GM10847 (cell line): ENCODE results near the gene NEK2.
A peak's percentile ranks its signal among the peaks of the same experiment; 100 is the strongest.

Experiments used
- POLR2A ChIP-seq: IDR thresholded peaks from 2 replicates; pipeline ENCODE4 v1.6.1; 2011; ENCODE audit not compliant: insufficient read length; ENCODE audit errors: extremely low read depth

Gene NEK2

DNA sequence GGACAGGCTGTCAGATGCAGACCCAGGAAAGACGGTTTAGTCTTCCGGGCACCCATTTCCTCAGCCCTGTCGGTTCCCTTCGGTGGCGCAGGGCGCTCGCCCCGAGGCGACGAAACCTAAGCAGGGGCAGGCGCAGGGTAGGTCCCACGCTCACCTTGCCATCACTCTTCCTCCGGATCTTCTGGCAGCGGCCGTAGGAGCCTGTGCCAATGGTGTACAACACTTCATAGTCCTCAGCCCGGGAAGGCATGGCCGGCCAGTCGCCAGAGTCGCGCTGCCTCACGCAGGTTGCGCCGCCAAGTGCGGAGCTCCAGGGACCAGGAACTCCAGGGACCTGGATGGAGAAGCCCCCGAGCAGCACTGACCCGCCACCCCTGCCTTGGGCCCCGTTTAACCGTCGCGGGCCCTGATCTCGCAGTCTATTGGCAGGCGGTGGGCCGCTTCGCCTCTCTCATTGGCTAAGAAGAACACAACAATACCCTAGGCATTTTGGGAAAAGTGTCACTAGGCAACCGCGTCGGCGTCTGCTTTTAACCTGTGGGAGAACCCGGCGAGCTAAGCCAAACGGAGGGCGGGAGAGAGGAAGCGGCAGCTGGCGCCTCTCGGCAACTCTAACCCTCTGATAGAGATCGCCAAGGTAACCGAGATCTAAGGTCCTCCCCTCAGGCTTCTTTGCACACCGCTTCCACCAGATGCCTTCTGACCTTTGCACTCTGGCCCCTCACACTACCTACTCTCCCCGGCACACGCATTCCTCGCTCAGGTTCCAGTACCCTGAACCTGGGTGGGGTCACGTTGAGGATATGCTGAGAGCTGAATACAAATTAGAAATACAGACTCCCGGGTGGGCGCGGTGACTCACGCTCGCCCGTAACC lies at the start of gene NEK2:
NEK2 (minus strand) TSS at position 392 of the 876 bp plus-strand sequence; CDS start at position 250, 142 bp downstream.
- TF ChIP-seq POLR2A, result peak; percentile 64

DNA sequence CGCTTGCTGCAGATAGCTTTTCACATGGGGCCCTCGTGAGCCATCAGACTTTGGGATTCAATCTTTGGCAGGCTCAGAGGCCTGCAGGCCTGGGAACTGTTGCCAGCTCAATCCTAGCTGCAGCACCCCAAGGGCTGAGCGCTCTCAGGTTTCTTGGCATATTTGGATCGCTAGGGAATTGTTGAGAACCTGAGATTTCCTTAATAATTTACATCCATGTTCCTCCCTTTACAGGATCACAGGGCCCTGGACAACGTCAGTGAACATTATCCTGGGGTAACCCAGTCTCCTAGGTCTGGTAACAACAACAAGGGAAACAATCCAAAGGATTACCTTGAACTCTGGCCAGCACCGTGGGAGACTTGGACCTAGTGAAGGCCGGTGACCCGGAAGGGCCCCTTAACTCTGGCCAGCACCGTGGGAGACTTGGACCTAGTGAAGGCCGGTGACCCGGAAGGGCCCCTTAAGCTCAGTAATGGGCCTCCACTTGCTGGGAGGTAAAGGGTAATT lies 49.3 kb upstream of the NEK2 start:
- TF ChIP-seq POLR2A, result no peak

DNA sequence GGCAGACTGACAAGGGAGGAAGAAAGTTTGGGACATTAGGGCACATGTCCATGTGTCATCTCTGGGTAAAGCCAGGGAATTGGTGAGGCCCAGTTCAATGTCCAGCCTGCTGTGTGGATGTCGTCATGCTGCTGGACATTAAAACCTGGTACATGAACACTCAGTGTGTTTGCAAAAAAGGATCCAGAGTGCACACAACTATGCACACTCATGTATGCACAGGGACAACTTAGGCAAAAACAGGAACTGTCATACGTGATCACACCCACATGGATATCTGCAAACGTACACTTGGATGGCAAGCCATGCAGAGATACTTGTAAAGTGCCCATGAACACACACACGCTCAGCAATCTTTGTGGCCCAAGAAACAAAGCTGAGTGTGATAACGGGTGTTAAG lies 47.9 kb upstream of the NEK2 start:
- no peak for TF ChIP-seq POLR2A

DNA sequence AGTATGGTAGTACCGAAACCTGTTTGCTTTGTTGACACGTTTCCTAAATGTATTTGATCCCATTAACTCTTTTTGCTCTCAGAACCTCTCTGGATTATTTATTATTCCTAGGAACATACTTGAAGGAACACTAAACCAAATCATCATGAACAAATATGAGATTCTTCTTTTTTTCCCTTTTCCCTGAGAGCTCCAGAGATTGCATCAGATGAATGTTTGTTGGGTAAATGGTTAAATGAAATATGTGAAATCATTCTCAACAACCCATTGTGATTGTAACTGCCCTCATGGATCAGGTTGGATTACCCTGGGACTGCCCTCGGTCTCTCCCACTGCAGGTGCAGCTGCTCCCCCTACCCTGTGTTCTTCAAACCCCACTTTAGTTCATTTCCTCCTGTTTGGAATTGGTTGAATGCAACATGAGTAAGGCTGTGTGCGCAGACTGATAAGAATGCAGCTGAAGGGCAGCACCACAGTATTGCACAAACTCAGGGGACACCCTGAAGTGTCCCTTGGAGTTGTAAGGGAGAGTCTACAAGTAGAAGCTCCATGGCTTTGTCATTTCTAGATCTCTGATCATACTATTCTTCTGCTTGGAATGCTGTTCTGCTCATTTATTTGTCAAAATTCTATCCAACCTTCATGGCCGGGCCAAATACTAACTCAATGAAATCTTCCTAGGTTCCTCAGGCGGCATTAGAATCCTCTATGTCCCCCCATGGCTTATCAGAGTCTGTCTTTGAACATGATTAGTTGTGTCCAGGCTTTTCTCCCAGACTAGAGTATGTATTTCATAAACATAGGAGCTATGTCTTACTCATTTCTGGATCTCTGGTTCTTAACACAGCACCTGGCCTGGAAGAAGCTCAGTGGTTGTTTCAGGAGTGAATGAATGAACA lies 47.1 kb upstream of the NEK2 start:
- TF ChIP-seq POLR2A, result no peak

DNA sequence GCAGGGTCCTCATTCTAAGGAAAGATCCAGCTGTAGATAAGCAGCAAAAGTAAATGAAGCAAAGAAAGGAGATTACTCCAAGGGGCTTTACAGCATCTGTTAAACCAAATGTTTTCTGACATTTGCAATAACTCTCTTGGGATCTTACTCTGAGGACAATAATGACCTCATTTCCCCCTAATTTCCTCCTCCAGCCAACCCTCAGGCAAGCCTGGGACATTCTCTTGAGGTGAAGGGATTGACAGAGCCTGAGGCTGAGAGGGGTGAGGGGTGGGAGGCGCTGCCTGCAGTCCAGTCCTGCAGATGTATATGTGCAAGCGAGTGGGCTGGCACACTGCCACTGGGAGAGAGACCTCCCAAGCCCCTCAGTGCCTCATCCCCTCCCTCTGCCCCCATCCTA lies 40.5 kb upstream of the NEK2 start:
- no peak for TF ChIP-seq POLR2A

DNA sequence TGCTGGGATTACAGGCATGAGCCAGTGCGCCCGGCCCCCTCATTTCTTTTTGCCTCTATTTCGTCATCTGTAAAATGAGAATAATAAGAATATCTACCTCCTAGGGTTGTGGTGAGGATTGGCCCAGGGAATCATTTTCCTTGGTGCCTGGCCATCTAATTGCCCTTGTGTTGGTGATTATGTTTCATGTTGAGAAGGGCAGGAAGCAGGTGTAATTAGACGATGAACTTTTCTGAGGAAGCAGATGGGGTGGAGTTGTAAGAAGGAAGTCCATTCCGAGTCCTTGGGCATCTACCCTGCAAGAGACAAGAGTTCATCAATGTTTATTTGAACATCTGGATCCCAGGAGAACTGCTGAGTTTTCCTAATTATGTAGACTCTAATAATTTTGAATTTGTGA lies 38.7 kb upstream of the NEK2 start:
- TF ChIP-seq POLR2A, result no peak

DNA sequence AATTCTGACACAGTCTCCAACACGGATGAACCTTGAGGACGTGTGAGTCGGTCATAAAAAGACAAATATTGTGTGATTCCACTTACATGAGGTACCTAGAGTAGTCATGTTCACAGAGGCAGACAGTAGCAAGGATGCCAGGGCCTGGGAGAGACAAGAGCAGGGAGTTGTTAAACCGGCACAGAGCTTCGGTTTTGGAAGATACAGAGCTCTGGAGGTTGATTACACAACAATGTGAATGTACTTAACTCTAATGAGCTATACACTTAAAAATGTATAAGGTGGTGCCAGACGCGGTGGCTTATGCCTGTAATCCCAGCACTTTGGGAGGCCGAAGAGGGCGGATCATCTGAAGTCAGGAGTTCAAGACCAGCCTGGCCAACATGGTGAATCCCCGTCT lies 37.8 kb upstream of the NEK2 start:
- no peak for TF ChIP-seq POLR2A

DNA sequence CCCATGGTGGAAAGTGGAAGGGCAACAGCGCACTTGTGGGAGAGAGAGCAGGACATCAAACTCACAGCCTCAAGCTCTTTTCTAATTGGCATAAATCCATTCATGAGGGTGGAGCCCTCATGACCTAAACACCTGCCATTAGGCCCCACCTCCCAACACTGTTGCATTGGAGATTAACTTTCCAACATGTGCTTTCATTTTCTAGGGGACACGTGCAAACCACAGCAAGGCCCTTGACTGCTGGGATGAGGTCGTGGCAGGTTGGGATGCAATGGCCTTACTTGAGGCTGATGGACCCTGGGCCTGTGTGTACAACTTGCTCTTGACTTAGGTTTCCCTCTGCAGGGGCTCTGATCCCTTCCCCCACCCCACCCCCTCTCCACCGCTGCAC lies 35.9 kb upstream of the NEK2 start:
- TF ChIP-seq POLR2A, result no peak

DNA sequence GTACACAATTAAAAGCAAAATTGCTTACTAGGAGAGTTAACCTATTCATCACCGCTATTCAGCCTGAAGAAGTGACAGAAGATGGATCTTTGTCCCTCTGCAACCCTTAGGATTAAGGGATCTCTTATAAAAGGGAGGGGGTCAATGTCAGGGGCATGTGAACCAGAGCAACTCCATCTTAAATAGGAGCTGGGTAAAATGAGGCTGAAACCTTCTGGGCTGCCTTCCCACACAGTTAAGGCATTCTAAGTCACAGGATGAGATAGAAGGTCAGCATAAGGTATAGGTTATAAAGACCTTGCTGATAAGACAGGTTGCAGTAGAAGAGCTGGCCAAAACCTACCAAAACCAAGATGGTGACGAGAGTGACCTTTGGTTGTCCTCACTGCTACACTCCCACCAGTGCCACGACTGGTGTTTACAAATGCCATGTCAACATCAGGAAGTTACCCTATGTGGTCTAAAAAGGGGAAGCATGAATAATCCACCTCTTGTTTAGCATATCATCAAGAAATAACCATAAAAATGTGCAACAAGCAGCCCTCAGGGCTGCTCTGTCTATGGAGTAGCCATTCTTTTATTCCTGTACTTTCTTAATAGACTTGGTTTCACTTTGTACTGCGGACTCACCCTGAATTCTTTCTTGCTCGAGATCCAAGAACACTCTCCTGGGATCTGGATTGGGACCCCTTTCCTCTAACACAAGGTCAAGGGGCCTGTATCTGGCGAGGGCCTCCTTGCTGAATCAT lies 35.3 kb upstream of the NEK2 start:
- no peak for TF ChIP-seq POLR2A

DNA sequence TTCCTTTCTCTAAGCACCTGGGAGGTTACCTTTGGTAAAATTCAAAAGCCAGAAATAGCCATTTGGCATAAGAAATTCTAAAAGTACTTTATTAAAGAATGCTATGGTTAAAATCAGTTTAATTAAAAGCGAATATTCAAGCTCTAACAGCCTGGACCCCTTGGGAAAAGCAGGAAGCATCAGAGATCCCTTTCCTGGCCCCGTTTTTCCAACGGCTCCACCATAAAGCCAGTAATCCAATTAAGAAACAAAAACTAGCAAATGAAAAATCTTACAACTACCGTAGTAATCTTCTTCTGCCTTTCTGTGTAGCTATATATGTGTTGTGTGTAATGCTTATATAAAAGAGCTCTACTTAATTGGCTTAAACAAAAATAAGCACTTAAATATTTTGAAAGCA lies 33.5 kb upstream of the NEK2 start:
- TF ChIP-seq POLR2A, result no peak

DNA sequence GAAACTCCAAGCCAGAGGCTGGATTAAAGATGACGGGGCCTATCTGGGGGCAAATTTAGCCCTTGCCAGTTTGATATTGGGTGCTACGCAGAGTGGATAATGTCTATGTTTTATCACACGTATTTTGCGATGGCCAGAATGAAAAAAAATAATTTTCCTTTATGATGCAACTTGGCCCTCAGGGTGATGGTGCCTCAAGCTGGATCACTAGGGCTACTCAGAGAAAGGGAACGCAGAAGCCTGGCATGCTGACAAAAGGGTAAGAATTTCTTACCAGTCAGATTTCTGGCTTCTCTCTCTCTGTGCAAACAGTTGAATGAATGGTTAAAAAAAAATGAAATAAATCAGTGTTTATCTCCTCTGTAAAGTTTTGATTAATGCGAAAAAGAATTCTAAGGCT lies 32.6 kb upstream of the NEK2 start:
- no peak for TF ChIP-seq POLR2A

DNA sequence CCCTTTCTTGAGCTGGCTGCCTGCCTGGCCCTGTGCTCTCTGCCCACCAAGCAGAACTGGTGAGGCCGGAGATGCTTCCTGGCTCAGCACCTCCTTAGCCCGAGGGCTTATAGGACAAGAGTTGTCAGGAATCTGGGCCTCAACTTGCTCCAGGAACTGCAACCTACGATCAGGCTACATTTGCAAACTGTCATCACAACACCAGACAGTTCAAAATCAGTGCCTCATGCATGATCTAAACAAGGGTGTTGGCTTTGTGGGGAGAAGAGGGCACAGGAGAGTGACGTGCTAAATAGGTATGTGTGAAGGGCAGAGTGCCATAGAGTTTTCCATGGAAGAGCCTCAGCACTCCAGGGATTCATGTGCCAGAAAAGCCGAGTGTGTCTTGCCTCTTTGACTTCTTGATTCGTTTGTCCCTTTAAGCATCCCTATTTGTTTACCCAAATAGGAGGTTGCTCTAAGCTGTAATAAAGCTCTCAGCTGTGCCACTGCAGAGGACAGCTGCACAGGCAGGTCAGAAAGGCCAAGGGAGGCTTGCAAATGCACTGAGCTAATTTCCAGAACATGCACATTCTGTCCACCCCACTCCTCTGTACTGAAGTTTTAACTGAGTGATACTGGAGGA lies 30.2 kb upstream of the NEK2 start:
- TF ChIP-seq POLR2A, result no peak

DNA sequence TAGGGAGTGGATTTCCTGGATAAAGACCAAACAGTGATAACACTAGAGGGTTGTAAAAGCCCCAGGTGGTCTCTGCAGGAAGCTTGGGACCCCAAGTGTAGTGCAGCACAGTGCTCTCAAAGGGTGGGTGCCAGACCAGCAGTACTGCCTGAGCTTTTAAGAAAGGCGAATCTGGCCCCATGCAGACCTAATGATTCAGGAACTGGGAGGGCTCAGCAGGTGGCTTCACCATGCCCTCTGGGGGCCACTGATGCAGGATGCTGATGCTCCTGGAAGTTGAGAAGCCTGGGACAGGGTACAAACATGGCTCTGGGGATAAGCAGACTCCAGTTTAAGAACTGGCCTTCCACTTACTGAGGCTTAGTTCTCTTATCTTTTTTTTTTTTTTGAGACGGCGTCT lies 29.1 kb upstream of the NEK2 start:
- TF ChIP-seq POLR2A, result no peak

DNA sequence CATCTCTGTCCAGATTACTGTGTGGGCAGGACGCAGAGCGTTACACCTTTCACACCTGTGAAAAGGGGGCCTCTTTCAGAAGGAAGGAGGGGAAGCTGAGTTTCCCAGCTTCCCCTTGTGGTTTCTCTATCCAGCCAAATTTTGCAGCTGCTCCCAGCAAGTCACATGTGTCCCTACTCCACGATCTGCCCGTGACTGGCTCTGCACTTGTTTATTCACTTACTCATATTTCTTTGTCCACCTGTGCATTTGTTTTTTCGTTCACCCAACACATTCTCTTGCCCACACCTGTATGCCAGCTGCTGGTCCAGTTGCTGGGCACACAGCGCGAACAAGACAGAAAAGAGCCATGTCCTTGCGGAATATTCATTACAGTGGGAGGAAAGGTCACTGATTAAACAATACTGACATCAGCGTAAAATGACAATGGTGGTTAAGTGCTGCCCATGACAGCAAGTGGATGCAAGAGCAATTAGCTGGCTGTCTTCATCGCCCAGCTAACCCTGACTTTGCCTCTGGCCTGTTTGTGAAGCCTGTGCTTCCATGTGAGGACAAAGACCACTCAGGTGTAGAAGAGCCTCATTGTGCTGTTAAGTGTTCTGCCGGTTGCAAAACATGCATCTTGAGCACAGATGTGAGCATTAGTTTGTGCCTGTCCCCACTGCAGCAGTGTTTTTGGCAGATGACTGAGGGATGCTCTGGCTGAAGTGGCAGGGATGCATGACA lies 28.6 kb upstream of the NEK2 start:
- TF ChIP-seq POLR2A, result no peak
